MM.1S (cell line): ENCODE data around the gene PLEKHD1.

Experiments
- DNase-seq: peaks from one replicate; pipeline ENCODE4 v3.0.0-alpha.2; 2015
- H2AFZ ChIP-seq: fragments of 300-600 bp; sonication (generic); 2 replicates; pipeline ENCODE4 v1.6.0; 2016; ENCODE audit warnings: antibody characterized with exemption, low read length
- H3F3A ChIP-seq: fragments of 300-600 bp; sonication (generic); 2 replicates; pipeline ENCODE4 v1.6.1; 2016; ENCODE audit warnings: mild to moderate bottlenecking, antibody characterized with exemption, low read length, moderate library complexity, mixed read lengths; ENCODE audit not compliant: insufficient read depth
- H3K27ac ChIP-seq: fragments of 300-600 bp; sonication (generic); 2 replicates; pipeline ENCODE4 v1.5.1; 2016; ENCODE audit warnings: mild to moderate bottlenecking, low read length
- H3K27me3 ChIP-seq: fragments of 300-600 bp; sonication (generic); replicated peaks from 2 replicates; pipeline ENCODE4 v1.6.0; 2016; ENCODE audit warnings: low read length; ENCODE audit not compliant: insufficient read depth
- H3K36me3 ChIP-seq: fragments of 300-600 bp; sonication (generic); replicated peaks from 2 replicates; pipeline ENCODE4 v1.6.1; 2016; ENCODE audit warnings: mild to moderate bottlenecking, low read length, mixed read lengths; ENCODE audit not compliant: insufficient read depth
- H3K4me1 ChIP-seq: fragments of 300-600 bp; sonication (generic); 2 replicates; pipeline ENCODE4 v1.6.1; 2016; ENCODE audit warnings: low read length, mixed read lengths
- H3K4me2 ChIP-seq: fragments of 300-600 bp; sonication (generic); 2 replicates; pipeline ENCODE4 v1.6.0; 2016; ENCODE audit warnings: low read depth, low read length
- H3K4me3 ChIP-seq: fragments of 300-600 bp; sonication (generic); 2 replicates; pipeline ENCODE4 v1.5.1; 2016; ENCODE audit warnings: low read length, mixed read lengths
- H3K79me2 ChIP-seq: fragments of 300-600 bp; sonication (generic); 2 replicates; pipeline ENCODE4 v1.6.1; 2016; ENCODE audit warnings: mixed run types, low read length, mixed read lengths
- H3K9ac ChIP-seq: fragments of 300-600 bp; sonication (generic); 2 replicates; pipeline ENCODE4 v1.6.1; 2016; ENCODE audit warnings: low read length, mixed read lengths
- H3K9me2 ChIP-seq: fragments of 300-600 bp; sonication (generic); replicated peaks from 2 replicates; pipeline ENCODE4 v1.6.1; 2016; ENCODE audit warnings: mild to moderate bottlenecking, low read length, mixed read lengths; ENCODE audit not compliant: insufficient read depth
- H3K9me3 ChIP-seq: fragments of 300-600 bp; sonication (generic); replicated peaks from 2 replicates; pipeline ENCODE4 v1.6.1; 2016; ENCODE audit warnings: mild to moderate bottlenecking, low read length, mixed read lengths; ENCODE audit not compliant: insufficient read depth
- H4K20me1 ChIP-seq: fragments of 300-600 bp; sonication (generic); 2 replicates; pipeline ENCODE4 v1.6.1; 2016; ENCODE audit warnings: mild to moderate bottlenecking, low read length, moderate library complexity, mixed read lengths; ENCODE audit not compliant: insufficient read depth
- CTCF ChIP-seq: fragments of 300-600 bp; sonication (generic); IDR thresholded peaks from 2 replicates; pipeline ENCODE4 v1.5.1; 2016; ENCODE audit warnings: antibody characterized with exemption, low read length, mixed read lengths
- EZH2 ChIP-seq: fragments of 300-600 bp; sonication (generic); optimal IDR thresholded peaks from 2 replicates; pipeline ENCODE3; 2017; ENCODE audit warnings: low read depth, mild to moderate bottlenecking, antibody characterized with exemption, low read length, mixed read lengths
- EZH2phosphoT487 ChIP-seq: fragments of 300-600 bp; sonication (generic); IDR thresholded peaks from 2 replicates; pipeline ENCODE4 v1.6.1; 2018; ENCODE audit warnings: antibody characterized with exemption, low read length

Gene PLEKHD1

GRCh38 chr14:69479696-69480095 is 4.8 kb upstream of the PLEKHD1 start:
- H3K4me2 ChIP-seq: no peak overlapping the region
- TF ChIP-seq CTCF: no peak
- no peak for TF ChIP-seq EZH2phosphoT487
- no peak for TF ChIP-seq EZH2

GRCh38 chr14:69480136-69480535 is 4.4 kb upstream of the PLEKHD1 start:
- Histone ChIP-seq H3K27me3 (no peaks in the 10 kb centered on the region), H3F3A (no peaks in the 10 kb centered on the region), H3K4me1 (peaks cover 6% of the 10 kb centered on the region), H3K9ac (no peak overlapping the region), H3K79me2 (no peaks in the 10 kb centered on the region), H3K4me3 (no peak overlapping the region), H3K9me3 (no peaks in the 10 kb centered on the region), H3K9me2 (no peaks in the 10 kb centered on the region), H4K20me1 (no peaks in the 10 kb centered on the region), H3K27ac (no peak overlapping the region), H2AFZ (no peak overlapping the region), H3K36me3 (no peaks in the 10 kb centered on the region), H3K4me2 (no peak overlapping the region)
- TF ChIP-seq EZH2 (no peak), EZH2phosphoT487 (no peak)
- no peak for DNase-seq

More at GRCh38 chr14:69479696-69480095, 4.8 kb upstream of the PLEKHD1 start:
- Histone ChIP-seq H3K9ac (no peak overlapping the region), H4K20me1 (no peaks in the 10 kb centered on the region), H3K27ac (no peak overlapping the region), H2AFZ (no peak overlapping the region), H3K79me2 (no peaks in the 10 kb centered on the region), H3K9me2 (no peaks in the 10 kb centered on the region), H3K4me3 (no peak overlapping the region), H3K9me3 (no peaks in the 10 kb centered on the region), H3K36me3 (no peaks in the 10 kb centered on the region), H3K27me3 (no peaks in the 10 kb centered on the region), H3F3A (no peaks in the 10 kb centered on the region), H3K4me1 (peaks cover 6% of the 10 kb centered on the region)
- DNase-seq: no peak

GRCh38 chr14:69481815-69482568 is 2.5 kb upstream of the PLEKHD1 start:
- Histone ChIP-seq H3K9ac (no peak overlapping the region), H3F3A (no peaks in the 10 kb centered on the region), H3K9me2 (no peaks in the 10 kb centered on the region), H3K4me2 (peak overlapping the region; percentile 21), H3K4me3 (no peak overlapping the region), H2AFZ (no peak overlapping the region), H3K4me1 (peaks cover 6% of the 10 kb centered on the region), H4K20me1 (no peaks in the 10 kb centered on the region), H3K27me3 (no peaks in the 10 kb centered on the region), H3K79me2 (no peaks in the 10 kb centered on the region), H3K27ac (peak overlapping the region; percentile 51; the same call in 1 of the 2 replicates), H3K9me3 (no peaks in the 10 kb centered on the region), H3K36me3 (no peaks in the 10 kb centered on the region)
- TF ChIP-seq CTCF: no peak
- TF ChIP-seq EZH2: no peak
- no peak for TF ChIP-seq EZH2phosphoT487
- DNase-seq: peak; percentile 45

- no peak for TF ChIP-seq EZH2
- TF ChIP-seq CTCF: no peak
- no peak for TF ChIP-seq EZH2phosphoT487
- Histone ChIP-seq H4K20me1 (no peaks in the 10 kb centered on the region), H3K9me2 (no peaks in the 10 kb centered on the region), H2AFZ (no peak overlapping the region), H3K9ac (no peak overlapping the region), H3K27ac (no peak overlapping the region), H3K9me3 (no peaks in the 10 kb centered on the region), H3F3A (no peaks in the 10 kb centered on the region), H3K4me3 (no peak overlapping the region), H3K4me2 (no peak overlapping the region), H3K36me3 (no peaks in the 10 kb centered on the region), H3K4me1 (peaks cover 6% of the 10 kb centered on the region), H3K79me2 (no peaks in the 10 kb centered on the region), H3K27me3 (no peaks in the 10 kb centered on the region)
- no peak for DNase-seq
Measured at GRCh38 chr14:69483765-69484443, 624 bp upstream of the PLEKHD1 start.
